H9 (cell line): ENCODE data around the gene CD248. TPM values are rescaled to one million over a fixed set of nuclear protein-coding genes. Genes with fewer than 3 reads are reported as not detected.
A peak's percentile ranks its signal among the peaks of the same experiment; 100 is the strongest.

Experiments used
- DNase-seq: peaks from one replicate; pipeline ENCODE4 v3.0.0-alpha.2; 2017
- H2AFZ ChIP-seq: one replicate; pipeline ENCODE4 v1.6.1; 2013; ENCODE audit warnings: mild to moderate bottlenecking, low read length, control low read depth, moderate library complexity
- H2AK5ac ChIP-seq: 2 replicates; pipeline ENCODE4 v1.6.1; 2013; ENCODE audit warnings: low read length, control low read depth, mixed read lengths; ENCODE audit not compliant: insufficient read length
- H2BK120ac ChIP-seq: one replicate; pipeline ENCODE4 v1.6.1; 2013; ENCODE audit warnings: low read depth, mild to moderate bottlenecking, low read length, control low read depth, inconsistent platforms; ENCODE audit not compliant: poor library complexity, severe bottlenecking
- H2BK12ac ChIP-seq: 2 replicates; pipeline ENCODE4 v1.6.1; 2013; ENCODE audit warnings: low read length, control low read depth, mixed read lengths, low read depth; ENCODE audit not compliant: insufficient read length
- H2BK15ac ChIP-seq: 2 replicates; pipeline ENCODE4 v1.6.1; 2013; ENCODE audit warnings: low read depth, low read length, control low read depth
- H2BK20ac ChIP-seq: one replicate; pipeline ENCODE4 v1.6.1; 2013; ENCODE audit warnings: low read depth, mild to moderate bottlenecking, low read length, control low read depth, inconsistent platforms; ENCODE audit not compliant: poor library complexity, severe bottlenecking
- H2BK5ac ChIP-seq: 2 replicates; pipeline ENCODE4 v1.6.1; 2013; ENCODE audit warnings: low read length, control low read depth, mixed read lengths; ENCODE audit not compliant: insufficient read length
- H3K14ac ChIP-seq: 2 replicates; pipeline ENCODE4 v1.6.1; 2013; ENCODE audit warnings: low read length, control low read depth; ENCODE audit not compliant: insufficient read depth
- H3K18ac ChIP-seq: 2 replicates; pipeline ENCODE4 v1.6.1; 2013; ENCODE audit warnings: low read depth, mild to moderate bottlenecking, mixed read lengths, low read length, control low read depth; ENCODE audit not compliant: insufficient read length
- H3K23ac ChIP-seq: 2 replicates; pipeline ENCODE4 v1.6.1; 2013; ENCODE audit warnings: low read length, control low read depth, mixed read lengths, low read depth; ENCODE audit not compliant: insufficient read length
- H3K23me2 ChIP-seq: 2 replicates; pipeline ENCODE4 v1.6.1; 2013; ENCODE audit warnings: low read depth, mild to moderate bottlenecking, mixed read lengths, low read length, control low read depth; ENCODE audit not compliant: insufficient read length, poor library complexity, severe bottlenecking
- H3K27ac ChIP-seq: 2 replicates; pipeline ENCODE4 v1.5.1; 2013; ENCODE audit warnings: low read length, control low read depth, mixed read lengths, low read depth; ENCODE audit not compliant: insufficient read length
- H3K27me3 ChIP-seq: 2 replicates; pipeline ENCODE4 v1.6.1; 2013; ENCODE audit warnings: low read length, control low read depth, inconsistent platforms; ENCODE audit not compliant: insufficient read depth
- H3K4ac ChIP-seq: 2 replicates; pipeline ENCODE4 v1.6.1; 2013; ENCODE audit warnings: low read depth, mild to moderate bottlenecking, control low read depth, inconsistent platforms, low read length, moderate library complexity
- H3K4me1 ChIP-seq: 2 replicates; pipeline ENCODE4 v1.6.1; 2013; ENCODE audit warnings: low read length, control low read depth, inconsistent platforms; ENCODE audit not compliant: insufficient read depth
- H3K4me2 ChIP-seq: 2 replicates; pipeline ENCODE4 v1.6.1; 2013; ENCODE audit warnings: low read length, control low read depth, mixed read lengths; ENCODE audit not compliant: insufficient read length, insufficient read depth
- H3K56ac ChIP-seq: 2 replicates; pipeline ENCODE4 v1.6.1; 2013; ENCODE audit warnings: low read depth, mild to moderate bottlenecking, mixed read lengths, low read length, control low read depth; ENCODE audit not compliant: insufficient read length
- H3K79me1 ChIP-seq: 2 replicates; pipeline ENCODE4 v1.6.1; 2013; ENCODE audit warnings: low read depth, mild to moderate bottlenecking, moderate library complexity, low read length, control low read depth, inconsistent platforms; ENCODE audit not compliant: insufficient read depth, poor library complexity, severe bottlenecking
- H3K79me2 ChIP-seq: 2 replicates; pipeline ENCODE4 v1.6.1; 2013; ENCODE audit warnings: low read length, control low read depth, inconsistent platforms; ENCODE audit not compliant: insufficient read depth
- H3K9ac ChIP-seq: 2 replicates; pipeline ENCODE4 v1.6.1; 2013; ENCODE audit warnings: low read length, control low read depth, mixed read lengths; ENCODE audit not compliant: insufficient read length; ENCODE audit errors: extremely low read depth
- H3K9me3 ChIP-seq: one replicate; pipeline ENCODE4 v1.6.1; 2013; ENCODE audit warnings: low read depth, low read length, inconsistent platforms; ENCODE audit not compliant: control insufficient read depth
- H3T11ph ChIP-seq: one replicate; pipeline ENCODE4 v1.6.1; 2013; ENCODE audit warnings: mild to moderate bottlenecking, low read length, control low read depth, inconsistent platforms
- H4K20me1 ChIP-seq: one replicate; pipeline ENCODE4 v1.6.1; 2013; ENCODE audit not compliant: control insufficient read depth, insufficient read length, insufficient read depth
- H4K5ac ChIP-seq: 2 replicates; pipeline ENCODE4 v1.6.1; 2013; ENCODE audit warnings: low read depth, mild to moderate bottlenecking, mixed read lengths, low read length, control low read depth; ENCODE audit not compliant: insufficient read length
- H4K8ac ChIP-seq: replicated peaks from 2 replicates; pipeline ENCODE4 v1.6.1; 2013; ENCODE audit warnings: low read length, control low read depth, mixed read lengths, low read depth; ENCODE audit not compliant: insufficient read length
- H4K91ac ChIP-seq: 2 replicates; pipeline ENCODE4 v1.6.1; 2013; ENCODE audit warnings: low read depth, mild to moderate bottlenecking, moderate library complexity, mixed read lengths, low read length, control low read depth; ENCODE audit not compliant: insufficient read length
- H3K27ac Mint-ChIP-seq, 3 experiments: 2 replicates in 2 of 3; 3 replicates in 1 of 3; pipeline ENCODE4 v1.8.0; 2020 to 2021; ENCODE audit warnings: mixed read lengths in 3 of 3, mild to moderate bottlenecking in 1 of 3, moderate library complexity in 1 of 3
- H3K27me3 Mint-ChIP-seq: 2 replicates; pipeline ENCODE4 v1.8.0; 2021; ENCODE audit warnings: low read depth, mild to moderate bottlenecking, moderate library complexity, mixed read lengths
- H3K36me3 Mint-ChIP-seq, 3 experiments: 2 replicates in 2 of 3; 3 replicates in 1 of 3; pipeline ENCODE4 v1.8.0; 2020 to 2021; ENCODE audit warnings: low read depth in 3 of 3, mixed read lengths in 3 of 3; ENCODE audit not compliant: insufficient read depth in 1 of 3
- H3K4me1 Mint-ChIP-seq, 2 experiments: 2 replicates each; pipeline ENCODE4 v1.8.0; 2020; ENCODE audit warnings: mixed read lengths in 2 of 2
- H3K4me3 Mint-ChIP-seq, 2 experiments: 2 replicates in 1 of 2; 3 replicates in 1 of 2; pipeline ENCODE4 v1.8.0; 2020 to 2021; ENCODE audit warnings: mild to moderate bottlenecking in 2 of 2, mixed read lengths in 2 of 2, moderate library complexity in 1 of 2
- H3K9me3 Mint-ChIP-seq, 2 experiments: 2 replicates in 1 of 2; 3 replicates in 1 of 2; pipeline ENCODE4 v1.8.0; 2020; ENCODE audit warnings: mild to moderate bottlenecking in 2 of 2, mixed read lengths in 2 of 2, moderate library complexity in 1 of 2
- CTCF ChIP-seq: fragments of 200-600 bp; sonication (generic); conservative IDR thresholded peaks from 3 replicates; pipeline ENCODE4 v1.8.0; 2021; ENCODE audit warnings: antibody characterized with exemption, mild to moderate bottlenecking
- WGBS: extraction: QIAGEN DNeasy Blood & Tissue Kit; methylation state at CpG from one replicate; pipeline ENCODE4 v1.1.7; 2013; ENCODE audit warnings: missing lambda C conversion rate, low lambda C conversion rate, mixed read lengths; ENCODE audit not compliant: insufficient read length; ENCODE audit errors: extremely low coverage; 5-methylcytosine and 5-hydroxymethylcytosine counted together
- total RNA-seq: library from RNA; stranded (reverse); gene quantifications from 2 replicates; pipeline ENCODE4 v1.2.1, GENCODE V29; 2021

The CD248 gene
- total RNA-seq, 1 experiment from 2014 or later: 1.5 TPM

GRCh38 chr11:66287889-66288670 lies 28.8 kb downstream of the CD248 start:
- peaks cover 6% of the 10 kb centered on the region for H3K4me1 ChIP-seq
- WGBS: no CpG with 5 or more reads among the region's 20 CpGs

More at GRCh38 chr11:66287889-66288670, 28.8 kb downstream of the CD248 start:
- no peak overlapping the region for H3K4ac ChIP-seq
- no peak overlapping the region for H3K56ac ChIP-seq
- no peak overlapping the region for H3K18ac ChIP-seq
- H2BK15ac ChIP-seq: no peak overlapping the region
- H3K27ac ChIP-seq: no peak overlapping the region
- no peak overlapping the region for H2AFZ ChIP-seq
- H3K27me3 Mint-ChIP-seq: peaks cover 30% of the 10 kb centered on the region
- no peak for TF ChIP-seq CTCF
- H3K9ac ChIP-seq: peak overlapping the region; percentile 72
- no peaks in the 10 kb centered on the region for H3K9me3 ChIP-seq
- peak overlapping the region; percentile 93 for H3K4me2 ChIP-seq
- H2BK120ac ChIP-seq: no peak overlapping the region
- H3K4me3 Mint-ChIP-seq: peak overlapping the region; percentile 86 to 91
- peaks cover 2 to 9% (median 6%) of the 10 kb centered on the region in 3 experiments; a peak in 6 of 7 replicates for H3K36me3 Mint-ChIP-seq
- DNase-seq: no peak
- peaks cover 1% of the 10 kb centered on the region; the same call in 1 of the 2 replicates for H3K79me2 ChIP-seq
- H3K9me3 Mint-ChIP-seq: no peaks in the 10 kb centered on the region; a peak in 1 of 5 replicates
- H2BK20ac ChIP-seq: no peak overlapping the region
- H4K91ac ChIP-seq: no peak overlapping the region
- H2BK5ac ChIP-seq: no peak overlapping the region
- no peak overlapping the region for H3T11ph ChIP-seq
- no peak overlapping the region for H3K23ac ChIP-seq
- H2BK12ac ChIP-seq: no peak overlapping the region
- H4K5ac ChIP-seq: no peak overlapping the region
- H3K27ac Mint-ChIP-seq: peak overlapping the region; percentile 13 to 86 (median 77); a peak in 3 of 7 replicates
- H3K79me1 ChIP-seq: no peaks in the 10 kb centered on the region
- no peak overlapping the region for H2AK5ac ChIP-seq
- no peak overlapping the region for H4K8ac ChIP-seq
- peaks cover 18 to 25% of the 10 kb centered on the region in 2 experiments for H3K4me1 Mint-ChIP-seq
- H3K14ac ChIP-seq: peak overlapping the region; percentile 83; the same call in 1 of the 2 replicates
- peaks cover 8% of the 10 kb centered on the region; the same call in 1 of the 2 replicates for H3K27me3 ChIP-seq
- peaks cover 13% of the 10 kb centered on the region for H3K23me2 ChIP-seq
- no peaks in the 10 kb centered on the region for H4K20me1 ChIP-seq
